Epithelial cell of proximal tubule (primary cell): Measurements from ENCODE around the gene ANXA2. TPM values are rescaled to one million over a fixed set of nuclear protein-coding genes. Genes with fewer than 3 reads are reported as not detected.

Experiments used
- DNase-seq: peaks from one replicate; pipeline ENCODE4 v3.0.0-alpha.2; 2011; ENCODE audit warnings: low read depth
- H3K4me3 ChIP-seq: 2 replicates; pipeline ENCODE4 v1.5.1; 2011; ENCODE audit warnings: low read depth, mild to moderate bottlenecking, low read length
- total RNA-seq: library from RNA; depleted of rRNA; stranded (reverse); fragments of >200 nt; gene quantifications from 2 replicates; pipeline ENCODE4 v1.2.3, GENCODE V29; 2015
- TF ChIP-seq, protein P1 (sequence below): conservative IDR thresholded peaks from 2 replicates; pipeline ENCODE4 v1.5.1; 2012; ENCODE audit warnings: low read depth, mild to moderate bottlenecking, low read length

ANXA2 gene
- total RNA-seq, 1 donor from 2014 or later: 2,958 TPM

DNA sequence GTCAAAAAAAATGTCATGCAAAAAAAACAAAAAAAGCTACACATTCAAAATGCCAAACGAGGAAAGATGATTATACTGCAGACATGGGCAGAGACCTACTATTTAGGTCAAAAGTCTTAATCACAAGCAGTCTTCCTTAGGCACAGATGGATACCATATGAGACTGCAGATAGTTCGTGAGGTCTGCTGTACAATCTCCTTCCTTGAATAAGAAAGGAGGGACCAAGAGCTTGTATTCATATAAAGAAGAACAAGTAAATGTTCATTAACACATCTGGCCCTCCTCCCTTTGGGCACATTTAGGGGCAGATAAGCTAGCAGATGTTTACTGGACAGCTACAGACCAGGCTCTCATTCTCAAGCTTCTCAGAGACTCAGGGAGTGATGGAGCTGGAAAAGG is 45.3 kb downstream of the ANXA2 start:
- no peak for DNase-seq
- H3K4me3 ChIP-seq: no peak overlapping the region
- TF ChIP-seq, protein P1, sequence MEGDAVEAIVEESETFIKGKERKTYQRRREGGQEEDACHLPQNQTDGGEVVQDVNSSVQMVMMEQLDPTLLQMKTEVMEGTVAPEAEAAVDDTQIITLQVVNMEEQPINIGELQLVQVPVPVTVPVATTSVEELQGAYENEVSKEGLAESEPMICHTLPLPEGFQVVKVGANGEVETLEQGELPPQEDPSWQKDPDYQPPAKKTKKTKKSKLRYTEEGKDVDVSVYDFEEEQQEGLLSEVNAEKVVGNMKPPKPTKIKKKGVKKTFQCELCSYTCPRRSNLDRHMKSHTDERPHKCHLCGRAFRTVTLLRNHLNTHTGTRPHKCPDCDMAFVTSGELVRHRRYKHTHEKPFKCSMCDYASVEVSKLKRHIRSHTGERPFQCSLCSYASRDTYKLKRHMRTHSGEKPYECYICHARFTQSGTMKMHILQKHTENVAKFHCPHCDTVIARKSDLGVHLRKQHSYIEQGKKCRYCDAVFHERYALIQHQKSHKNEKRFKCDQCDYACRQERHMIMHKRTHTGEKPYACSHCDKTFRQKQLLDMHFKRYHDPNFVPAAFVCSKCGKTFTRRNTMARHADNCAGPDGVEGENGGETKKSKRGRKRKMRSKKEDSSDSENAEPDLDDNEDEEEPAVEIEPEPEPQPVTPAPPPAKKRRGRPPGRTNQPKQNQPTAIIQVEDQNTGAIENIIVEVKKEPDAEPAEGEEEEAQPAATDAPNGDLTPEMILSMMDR: no peak

DNA sequence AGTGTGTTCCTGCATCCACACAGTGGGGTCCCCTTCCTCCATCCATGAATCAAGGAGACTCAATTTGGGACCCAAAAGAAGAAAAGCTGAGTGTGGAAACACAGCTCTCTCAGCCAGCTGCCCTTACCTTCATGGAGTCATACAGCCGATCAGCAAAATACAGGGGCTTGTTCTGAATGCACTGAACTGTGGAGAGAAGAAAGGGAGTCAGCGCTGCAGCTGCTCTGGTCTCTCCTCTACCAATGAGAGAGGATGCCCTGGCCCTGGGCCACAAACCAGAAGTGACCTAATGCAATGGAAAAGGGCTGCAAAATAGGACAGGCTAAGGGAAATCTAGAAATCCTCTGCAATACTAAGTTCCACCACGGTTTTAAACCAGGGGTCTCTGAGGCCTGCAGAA is 46.7 kb downstream of the ANXA2 start:
- TF ChIP-seq, protein P1: no peak
- DNase-seq: no peak
- no peak overlapping the region for H3K4me3 ChIP-seq

DNA sequence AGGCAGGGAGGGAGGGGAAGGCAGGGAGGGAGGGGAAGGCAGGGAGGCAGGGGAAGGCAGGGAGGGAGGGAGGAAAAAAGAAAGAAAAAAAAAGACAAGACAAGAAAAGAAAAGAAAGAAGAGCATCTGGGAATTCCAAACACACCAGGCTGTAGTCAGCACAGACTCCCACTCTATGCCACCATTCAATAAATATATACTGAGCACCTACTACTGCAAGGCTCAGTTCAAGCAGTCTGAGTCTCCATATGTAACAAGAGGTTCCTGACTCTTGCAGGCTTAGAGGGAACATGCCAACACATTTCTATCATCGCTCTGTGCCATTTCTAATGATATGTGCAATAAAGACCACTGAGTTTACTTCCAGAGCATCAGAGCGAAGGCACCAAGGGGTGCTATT is 47.7 kb downstream of the ANXA2 start:
- TF ChIP-seq, protein P1: no peak
- DNase-seq: no peak
- no peak overlapping the region for H3K4me3 ChIP-seq

DNA sequence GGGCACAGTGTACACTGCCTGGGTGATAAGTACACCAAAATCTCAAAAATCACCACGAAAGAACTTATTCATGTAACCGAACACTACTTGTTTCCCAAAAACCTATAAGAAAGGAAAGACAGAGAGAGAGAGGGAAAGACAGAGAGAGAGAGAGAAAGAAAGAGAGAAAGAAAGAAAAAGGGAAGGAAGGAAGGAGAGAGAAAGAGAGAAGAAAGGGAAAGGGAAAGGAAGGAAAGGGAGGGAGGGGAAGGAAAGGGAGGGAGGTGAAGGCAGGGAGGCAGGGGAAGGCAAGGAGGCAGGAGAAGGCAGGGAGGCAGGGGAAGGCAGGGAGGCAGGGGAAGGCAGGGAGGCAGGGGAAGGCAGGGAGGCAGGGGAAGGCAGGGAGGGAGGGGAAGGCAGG is 48.2 kb downstream of the ANXA2 start:
- DNase-seq: no peak
- TF ChIP-seq, protein P1: no peak
- no peak overlapping the region for H3K4me3 ChIP-seq

DNA sequence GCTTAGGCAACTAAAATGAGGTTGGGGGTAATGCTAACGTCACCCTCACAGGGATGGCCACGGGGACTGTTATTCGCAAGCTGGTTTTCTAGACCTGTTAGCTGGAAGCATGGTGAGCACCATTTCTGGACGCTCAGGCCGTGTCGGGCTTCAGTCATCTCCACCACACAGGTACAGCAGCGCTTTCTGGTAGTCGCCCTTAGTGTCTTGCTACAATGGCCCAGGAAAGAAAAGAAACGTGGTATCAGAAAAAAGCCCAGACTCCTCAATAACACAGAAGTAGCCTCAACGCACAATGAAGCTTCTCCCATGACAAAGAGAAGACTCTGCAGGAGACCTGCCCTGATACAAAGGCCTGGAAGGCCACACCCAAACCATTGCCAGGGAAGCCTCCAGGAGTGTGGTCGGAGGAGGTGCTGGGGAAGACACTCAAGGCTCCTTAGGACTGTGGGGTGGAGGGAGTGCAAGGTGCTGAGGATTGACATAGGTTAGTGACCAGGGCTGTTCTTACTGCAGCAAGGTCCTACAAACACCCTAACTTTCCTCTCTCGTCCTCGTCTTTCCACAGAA is 50.2 kb downstream of the ANXA2 start:
- TF ChIP-seq, protein P1: no peak
- no peak for DNase-seq
- no peak overlapping the region for H3K4me3 ChIP-seq

DNA sequence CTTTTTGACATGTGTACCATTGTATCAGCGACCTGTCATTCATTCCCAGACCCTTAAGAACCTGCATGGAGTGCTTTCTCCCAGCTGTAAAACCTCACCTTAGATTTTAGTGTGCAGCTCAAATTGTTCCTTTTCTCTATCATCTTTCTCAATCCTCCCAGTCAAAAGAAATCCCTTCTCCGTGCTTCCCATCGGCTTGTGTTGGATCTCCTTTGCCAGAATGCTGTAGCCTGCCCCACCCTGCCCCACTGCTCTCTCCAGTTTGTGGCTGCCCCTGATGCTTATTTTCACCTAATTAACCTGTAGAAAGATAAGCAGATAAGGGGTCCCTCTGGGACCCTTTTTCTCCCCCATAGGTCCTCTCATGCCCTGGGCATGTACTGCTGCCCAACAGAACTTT is 51.1 kb downstream of the ANXA2 start:
- DNase-seq: no peak
- no peak overlapping the region for H3K4me3 ChIP-seq
- TF ChIP-seq, protein P1: no peak

DNA sequence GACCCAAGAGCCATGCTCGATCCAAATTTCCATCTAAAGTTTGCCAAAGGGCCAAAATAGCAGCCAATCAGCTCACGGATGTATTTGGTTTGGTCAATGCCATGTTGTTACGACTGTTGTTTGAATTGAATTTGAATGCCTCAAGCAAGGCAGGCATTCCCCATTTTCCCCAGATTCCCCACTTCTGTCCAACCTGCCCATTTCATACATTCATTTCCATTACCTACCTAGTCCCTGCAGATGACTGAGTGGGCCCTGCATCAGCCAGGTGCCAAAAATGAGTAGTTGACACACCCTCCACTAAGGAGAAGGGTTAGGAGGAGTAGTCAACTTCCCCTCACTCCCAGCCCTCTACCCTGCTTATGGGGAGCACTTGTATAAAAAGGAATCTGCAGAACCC is 51.7 kb downstream of the ANXA2 start:
- DNase-seq: no peak
- H3K4me3 ChIP-seq: no peak overlapping the region
- TF ChIP-seq, protein P1: no peak
